Measurements from ENCODE around the gene MSN. TPM values are rescaled to one million over a fixed set of nuclear protein-coding genes. Genes with fewer than 3 reads are reported as not detected.
"Not testable (repeated sequence)": the region's sequence is repeated elsewhere in the genome, so short reads cannot be mapped to it uniquely, and the experiment has no call there.

The MSN gene
- 469 TPM for total RNA-seq

GRCh38 chrX:65667503-65668376, at the start of gene MSN:
Gene MSN (plus strand): TSS chrX:65667654. CDS start chrX:65667842, 188 bp downstream.
- H3K4me3 ChIP-seq (ENCODE audit: low read length): peak within 1 kb of the TSS; percentile 82
- no peaks in the 10 kb centered on the region for H3K9me3 ChIP-seq (ENCODE audit: low read depth, low read length)
- H3K27me3 ChIP-seq (ENCODE audit: insufficient read depth, low read length): no peaks in the 10 kb centered on the region
- peaks cover 41% of the 10 kb centered on the region for H3K4me1 ChIP-seq (ENCODE audit: insufficient read depth, low read length)

- not testable (repeated sequence) for H3K27me3 ChIP-seq (ENCODE audit: insufficient read depth, low read length); H3K9me3 ChIP-seq (ENCODE audit: low read depth, low read length); H3K4me3 ChIP-seq (ENCODE audit: low read length); H3K4me1 ChIP-seq (ENCODE audit: insufficient read depth, low read length)
These were observed 47.3 kb upstream of the MSN start for GRCh38 chrX:65620096-65620705.

GRCh38 chrX:65630771-65631170, 36.7 kb upstream of the MSN start:
- no peaks in the 10 kb centered on the region for H3K4me1 ChIP-seq (ENCODE audit: insufficient read depth, low read length)
- no peaks in the 10 kb centered on the region for H3K9me3 ChIP-seq (ENCODE audit: low read depth, low read length)

GRCh38 chrX:65633826-65634225, 33.6 kb upstream of the MSN start:
- H3K27me3 ChIP-seq (ENCODE audit: insufficient read depth, low read length): no peaks in the 10 kb centered on the region
- no peaks in the 10 kb centered on the region for H3K4me1 ChIP-seq (ENCODE audit: insufficient read depth, low read length)
- no peaks in the 10 kb centered on the region for H3K9me3 ChIP-seq (ENCODE audit: low read depth, low read length)
- H3K4me3 ChIP-seq (ENCODE audit: low read length): no peak overlapping the region

More at GRCh38 chrX:65630771-65631170, 36.7 kb upstream of the MSN start:
- Histone ChIP-seq H3K4me3 (ENCODE audit: low read length) (no peak overlapping the region), H3K27me3 (ENCODE audit: insufficient read depth, low read length) (no peaks in the 10 kb centered on the region)

GRCh38 chrX:65634732-65635131, 32.7 kb upstream of the MSN start:
- H3K4me1 ChIP-seq (ENCODE audit: insufficient read depth, low read length): no peaks in the 10 kb centered on the region
- H3K27me3 ChIP-seq (ENCODE audit: insufficient read depth, low read length): no peaks in the 10 kb centered on the region

GRCh38 chrX:65635378-65635777, 32.1 kb upstream of the MSN start:
- Histone ChIP-seq H3K27me3 (ENCODE audit: insufficient read depth, low read length) (no peaks in the 10 kb centered on the region), H3K4me1 (ENCODE audit: insufficient read depth, low read length) (no peaks in the 10 kb centered on the region), H3K4me3 (ENCODE audit: low read length) (no peak overlapping the region), H3K9me3 (ENCODE audit: low read depth, low read length) (no peaks in the 10 kb centered on the region)

More at GRCh38 chrX:65634732-65635131, 32.7 kb upstream of the MSN start:
- Histone ChIP-seq H3K9me3 (ENCODE audit: low read depth, low read length) (no peaks in the 10 kb centered on the region), H3K4me3 (ENCODE audit: low read length) (no peak overlapping the region)

- Histone ChIP-seq H3K4me3 (ENCODE audit: low read length) (no peak overlapping the region), H3K9me3 (ENCODE audit: low read depth, low read length) (no peaks in the 10 kb centered on the region), H3K27me3 (ENCODE audit: insufficient read depth, low read length) (no peaks in the 10 kb centered on the region), H3K4me1 (ENCODE audit: insufficient read depth, low read length) (no peaks in the 10 kb centered on the region)
These were observed 31.6 kb upstream of the MSN start for GRCh38 chrX:65635822-65636221.

- H3K9me3 ChIP-seq (ENCODE audit: low read depth, low read length); H3K27me3 ChIP-seq (ENCODE audit: insufficient read depth, low read length); H3K4me1 ChIP-seq (ENCODE audit: insufficient read depth, low read length); H3K4me3 ChIP-seq (ENCODE audit: low read length): not testable (repeated sequence)
These were observed 31.2 kb upstream of the MSN start for GRCh38 chrX:65636261-65636660.

GRCh38 chrX:65637335-65637734, 30.1 kb upstream of the MSN start:
- no peaks in the 10 kb centered on the region for H3K4me1 ChIP-seq (ENCODE audit: insufficient read depth, low read length)
- H3K4me3 ChIP-seq (ENCODE audit: low read length): no peak overlapping the region
- H3K27me3 ChIP-seq (ENCODE audit: insufficient read depth, low read length): no peaks in the 10 kb centered on the region
- H3K9me3 ChIP-seq (ENCODE audit: low read depth, low read length): no peaks in the 10 kb centered on the region

- no peaks in the 10 kb centered on the region for H3K27me3 ChIP-seq (ENCODE audit: insufficient read depth, low read length)
- H3K4me1 ChIP-seq (ENCODE audit: insufficient read depth, low read length): peaks cover 14% of the 10 kb centered on the region
- H3K4me3 ChIP-seq (ENCODE audit: low read length): no peak overlapping the region
- no peaks in the 10 kb centered on the region for H3K9me3 ChIP-seq (ENCODE audit: low read depth, low read length)
These were observed 24.5 kb upstream of the MSN start for GRCh38 chrX:65642914-65643491.

- Histone ChIP-seq H3K9me3 (ENCODE audit: low read depth, low read length) (no peaks in the 10 kb centered on the region), H3K4me1 (ENCODE audit: insufficient read depth, low read length) (peaks cover 14% of the 10 kb centered on the region), H3K4me3 (ENCODE audit: low read length) (no peak overlapping the region), H3K27me3 (ENCODE audit: insufficient read depth, low read length) (no peaks in the 10 kb centered on the region)
These were observed 23.9 kb upstream of the MSN start for GRCh38 chrX:65643531-65644052.

GRCh38 chrX:65644621-65645289, 22.7 kb upstream of the MSN start:
- peaks cover 14% of the 10 kb centered on the region for H3K4me1 ChIP-seq (ENCODE audit: insufficient read depth, low read length)
- H3K4me3 ChIP-seq (ENCODE audit: low read length): no peak overlapping the region
- H3K9me3 ChIP-seq (ENCODE audit: low read depth, low read length): no peaks in the 10 kb centered on the region
- H3K27me3 ChIP-seq (ENCODE audit: insufficient read depth, low read length): no peaks in the 10 kb centered on the region

GRCh38 chrX:65647801-65648200, 19.7 kb upstream of the MSN start:
- no peak overlapping the region for H3K4me3 ChIP-seq (ENCODE audit: low read length)
- peaks cover 14% of the 10 kb centered on the region for H3K4me1 ChIP-seq (ENCODE audit: insufficient read depth, low read length)
- H3K27me3 ChIP-seq (ENCODE audit: insufficient read depth, low read length): no peaks in the 10 kb centered on the region
- no peaks in the 10 kb centered on the region for H3K9me3 ChIP-seq (ENCODE audit: low read depth, low read length)

- Histone ChIP-seq H3K9me3 (ENCODE audit: low read depth, low read length) (no peaks in the 10 kb centered on the region), H3K4me1 (ENCODE audit: insufficient read depth, low read length) (peaks cover 9% of the 10 kb centered on the region), H3K27me3 (ENCODE audit: insufficient read depth, low read length) (no peaks in the 10 kb centered on the region), H3K4me3 (ENCODE audit: low read length) (no peak overlapping the region)
These were observed 15.4 kb upstream of the MSN start for GRCh38 chrX:65652098-65652497.

GRCh38 chrX:65657009-65657441, 10.4 kb upstream of the MSN start:
- not testable (repeated sequence) for H3K4me3 ChIP-seq (ENCODE audit: low read length); H3K9me3 ChIP-seq (ENCODE audit: low read depth, low read length); H3K4me1 ChIP-seq (ENCODE audit: insufficient read depth, low read length); H3K27me3 ChIP-seq (ENCODE audit: insufficient read depth, low read length)
